LNCAP (cell line): ENCODE results near the gene LRRC56.

Source experiments
- TF ChIP-seq, protein P1 (sequence below): fragments of 450-650 bp; IDR thresholded peaks from 2 replicates; pipeline ENCODE4 v1.5.1; 2017; ENCODE audit warnings: mild to moderate bottlenecking

Gene LRRC56

DNA sequence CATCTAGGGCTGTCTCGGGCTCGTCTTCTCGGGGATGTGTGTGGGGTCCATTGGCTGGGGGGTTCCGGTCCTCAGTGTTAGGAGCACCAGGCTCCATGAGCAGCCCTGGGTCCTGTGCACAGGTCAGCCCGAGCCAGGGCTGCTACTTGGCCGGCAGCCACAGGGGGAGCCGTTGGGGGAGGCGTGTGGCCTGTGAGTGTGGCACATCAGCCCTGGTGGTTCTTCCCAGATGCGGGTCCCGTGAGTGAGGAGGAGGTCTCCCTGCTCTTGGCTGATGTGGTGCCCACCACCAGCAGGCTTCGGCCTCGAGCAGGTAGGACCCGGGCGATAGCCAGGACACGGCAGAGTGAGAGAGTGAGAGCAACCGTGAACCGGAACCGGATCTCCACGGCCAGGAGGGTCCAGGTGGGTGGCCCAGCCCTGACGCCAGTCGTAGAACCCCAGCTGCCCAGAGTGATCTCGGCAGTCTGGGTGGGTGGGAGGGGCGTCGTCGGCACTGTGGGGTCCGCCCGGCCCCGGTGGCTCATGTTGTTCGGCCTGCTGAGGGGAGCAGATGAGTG is 59.9 kb downstream of the LRRC56 start:
- TF ChIP-seq, protein P1, sequence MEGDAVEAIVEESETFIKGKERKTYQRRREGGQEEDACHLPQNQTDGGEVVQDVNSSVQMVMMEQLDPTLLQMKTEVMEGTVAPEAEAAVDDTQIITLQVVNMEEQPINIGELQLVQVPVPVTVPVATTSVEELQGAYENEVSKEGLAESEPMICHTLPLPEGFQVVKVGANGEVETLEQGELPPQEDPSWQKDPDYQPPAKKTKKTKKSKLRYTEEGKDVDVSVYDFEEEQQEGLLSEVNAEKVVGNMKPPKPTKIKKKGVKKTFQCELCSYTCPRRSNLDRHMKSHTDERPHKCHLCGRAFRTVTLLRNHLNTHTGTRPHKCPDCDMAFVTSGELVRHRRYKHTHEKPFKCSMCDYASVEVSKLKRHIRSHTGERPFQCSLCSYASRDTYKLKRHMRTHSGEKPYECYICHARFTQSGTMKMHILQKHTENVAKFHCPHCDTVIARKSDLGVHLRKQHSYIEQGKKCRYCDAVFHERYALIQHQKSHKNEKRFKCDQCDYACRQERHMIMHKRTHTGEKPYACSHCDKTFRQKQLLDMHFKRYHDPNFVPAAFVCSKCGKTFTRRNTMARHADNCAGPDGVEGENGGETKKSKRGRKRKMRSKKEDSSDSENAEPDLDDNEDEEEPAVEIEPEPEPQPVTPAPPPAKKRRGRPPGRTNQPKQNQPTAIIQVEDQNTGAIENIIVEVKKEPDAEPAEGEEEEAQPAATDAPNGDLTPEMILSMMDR = no peak; the same call in 1 of the 2 replicates

GRCh38 chr11:598005-598680 is 60.8 kb downstream of the LRRC56 start:
- TF ChIP-seq, protein P1 = no peak

DNA sequence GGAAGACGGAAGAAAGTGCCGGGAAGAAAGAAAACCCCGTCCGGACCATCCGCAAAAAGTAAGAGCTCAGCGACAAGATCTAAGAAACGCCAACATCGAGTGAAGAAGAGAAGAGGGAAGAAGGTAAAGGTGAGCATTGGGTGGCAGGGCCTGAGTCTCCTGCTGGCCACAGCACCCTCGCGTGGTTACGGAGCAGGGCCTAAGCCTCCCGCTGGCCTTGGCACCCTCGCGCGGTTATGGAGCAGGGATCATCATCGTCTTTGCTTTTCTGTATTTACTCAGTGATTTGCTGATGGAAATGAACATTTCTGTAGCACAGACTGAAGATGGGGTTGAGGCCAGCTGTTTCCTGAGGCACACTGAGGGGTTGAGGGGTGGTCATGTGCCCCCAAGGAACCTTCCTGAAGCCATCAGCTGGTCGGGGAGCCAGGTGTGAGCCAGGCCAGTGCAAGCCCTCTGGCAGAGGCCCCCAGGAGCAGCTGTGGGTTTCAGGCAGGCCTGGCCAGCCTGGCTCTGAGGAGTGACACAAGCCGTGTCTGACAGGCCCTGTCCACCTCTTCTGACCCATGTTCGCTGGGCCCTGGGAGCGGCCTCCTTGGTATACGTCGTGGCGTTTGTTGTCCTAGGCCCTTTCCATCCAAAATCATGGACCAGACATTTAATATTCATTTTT is 64.4 kb downstream of the LRRC56 start:
- TF ChIP-seq, protein P1 = no peak

DNA sequence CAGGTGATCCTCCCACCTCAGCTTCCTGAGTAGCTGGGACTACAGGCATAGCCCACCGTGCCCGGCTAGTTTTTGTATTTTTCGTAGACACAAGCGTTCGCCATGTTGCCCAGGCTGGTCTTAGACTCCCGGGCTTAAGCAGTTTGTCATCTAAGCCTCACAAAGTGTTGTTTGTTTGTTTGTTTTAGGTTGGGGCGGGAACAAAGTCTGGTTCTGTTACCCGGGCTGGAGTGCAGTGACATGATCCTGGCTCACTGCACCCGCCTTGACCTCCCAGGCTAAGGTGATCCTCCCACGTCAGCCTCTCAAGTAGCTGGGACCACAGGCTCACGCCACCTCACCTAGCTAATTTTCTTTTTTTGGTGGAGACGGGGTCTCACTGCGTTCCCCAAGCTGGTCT is 65.8 kb downstream of the LRRC56 start:
- TF ChIP-seq, protein P1 = no peak
